GM21367 (cell line): ENCODE measurements around the gene CMTM4.
"Not testable (repeated sequence)": the region's sequence is repeated elsewhere in the genome, so short reads cannot be mapped to it uniquely, and the experiment has no call there.

ENCODE experiments used
- ATAC-seq: cut with Tn5 transposase; IDR thresholded peaks from one replicate; pipeline ENCODE4 v1.9.1; 2021; ENCODE audit not compliant: unreplicated experiment

CMTM4 gene

GRCh38 chr16:66705790-66706505 lies 9.4 kb upstream of the CMTM4 start:
- no peak for ATAC-seq

- ATAC-seq, result no peak
Measured at GRCh38 chr16:66703406-66704215, 7.1 kb upstream of the CMTM4 start.

- ATAC-seq, result no peak
Measured at GRCh38 chr16:66701516-66701915, 5.0 kb upstream of the CMTM4 start.

- ATAC-seq, result no peak
Measured at GRCh38 chr16:66701026-66701425, 4.5 kb upstream of the CMTM4 start.

- no peak for ATAC-seq
Measured at GRCh38 chr16:66699898-66700297, 3.4 kb upstream of the CMTM4 start.

- no peak for ATAC-seq
Measured at GRCh38 chr16:66698046-66698445, 1.5 kb upstream of the CMTM4 start.

GRCh38 chr16:66695935-66696668 lies 441 bp downstream of the CMTM4 start:
- ATAC-seq, result peak; percentile 19

- ATAC-seq, result no peak
Measured at GRCh38 chr16:66695471-66695934, 1.0 kb downstream of the CMTM4 start.

- no peak for ATAC-seq
Measured at GRCh38 chr16:66693149-66693548, 3.4 kb downstream of the CMTM4 start.

GRCh38 chr16:66692341-66692740 lies 4.2 kb downstream of the CMTM4 start:
- no peak for ATAC-seq

GRCh38 chr16:66691234-66691633 lies 5.3 kb downstream of the CMTM4 start:
- ATAC-seq, result no peak

- ATAC-seq, result no peak
Measured at GRCh38 chr16:66690106-66690847, 6.3 kb downstream of the CMTM4 start.

GRCh38 chr16:66689282-66689681 lies 7.3 kb downstream of the CMTM4 start:
- no peak for ATAC-seq

- ATAC-seq, result no peak
Measured at GRCh38 chr16:66687906-66688625, 8.5 kb downstream of the CMTM4 start.

GRCh38 chr16:66685501-66686115 lies 10.9 kb downstream of the CMTM4 start:
- ATAC-seq, result not testable (repeated sequence)

- no peak for ATAC-seq
Measured at GRCh38 chr16:66682271-66682670, 14.3 kb downstream of the CMTM4 start.

GRCh38 chr16:66681676-66682075 lies 14.9 kb downstream of the CMTM4 start:
- ATAC-seq, result no peak

GRCh38 chr16:66678337-66678736 lies 18.2 kb downstream of the CMTM4 start:
- ATAC-seq, result no peak

- ATAC-seq, result no peak
Measured at GRCh38 chr16:66677836-66678235, 18.7 kb downstream of the CMTM4 start.

- ATAC-seq, result no peak
Measured at GRCh38 chr16:66677179-66677578, 19.4 kb downstream of the CMTM4 start.
